ENCODE measurements around the gene FAM114A1.
"Not testable (repeated sequence)": the region's sequence is repeated elsewhere in the genome, so short reads cannot be mapped to it uniquely, and the experiment has no call there.

Gene FAM114A1

DNA sequence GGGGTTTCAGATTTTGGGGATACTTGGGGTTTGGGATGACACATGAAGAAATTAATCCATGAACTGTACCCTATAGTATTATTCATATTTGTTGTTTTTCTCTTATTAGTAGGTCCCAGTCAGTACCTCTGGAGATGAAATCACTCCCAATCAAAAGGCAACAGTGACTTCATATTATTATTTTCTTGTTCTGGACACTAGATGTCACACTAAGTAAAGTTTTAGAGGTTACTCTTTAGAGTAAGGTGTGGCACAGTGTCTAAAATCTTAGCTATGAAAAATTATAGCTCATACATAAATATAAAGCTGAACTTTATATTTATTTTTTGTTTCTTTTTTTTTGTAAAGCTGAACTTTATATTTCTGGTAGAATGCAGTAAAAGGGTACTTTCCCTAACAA is 35.1 kb downstream of the FAM114A1 start:
- DNase-seq (ENCODE audit: low read depth in 2 of 2): no peak

DNA sequence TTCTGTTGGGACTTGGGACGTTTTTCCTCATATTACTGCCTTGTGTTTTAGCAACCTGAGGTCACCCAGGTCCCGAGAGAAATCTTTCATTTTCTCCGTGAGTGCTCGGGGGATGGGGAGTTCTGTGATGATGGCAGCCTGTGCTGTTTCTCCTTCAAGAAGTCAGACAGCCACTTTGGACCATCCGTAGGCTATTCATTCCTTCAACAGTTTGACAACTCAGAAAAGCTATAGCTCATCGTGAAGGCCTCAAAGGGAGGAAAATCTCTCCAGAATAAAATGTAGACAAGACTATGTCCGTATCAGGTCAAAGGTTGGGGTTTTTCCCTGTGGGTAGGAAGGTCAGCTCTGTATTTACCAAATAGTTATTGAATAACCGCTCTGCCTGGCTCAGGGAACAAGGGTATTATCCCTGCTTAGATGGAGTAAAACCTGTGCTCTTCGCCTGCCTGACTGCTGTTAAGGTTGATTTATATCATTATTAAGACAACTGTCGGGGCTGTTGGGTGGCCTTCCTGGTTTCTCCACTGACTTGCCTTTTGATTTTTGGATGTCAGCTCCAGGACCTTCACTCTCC is 36.6 kb downstream of the FAM114A1 start:
- DNase-seq (ENCODE audit: low read depth in 2 of 2): no peak

DNA sequence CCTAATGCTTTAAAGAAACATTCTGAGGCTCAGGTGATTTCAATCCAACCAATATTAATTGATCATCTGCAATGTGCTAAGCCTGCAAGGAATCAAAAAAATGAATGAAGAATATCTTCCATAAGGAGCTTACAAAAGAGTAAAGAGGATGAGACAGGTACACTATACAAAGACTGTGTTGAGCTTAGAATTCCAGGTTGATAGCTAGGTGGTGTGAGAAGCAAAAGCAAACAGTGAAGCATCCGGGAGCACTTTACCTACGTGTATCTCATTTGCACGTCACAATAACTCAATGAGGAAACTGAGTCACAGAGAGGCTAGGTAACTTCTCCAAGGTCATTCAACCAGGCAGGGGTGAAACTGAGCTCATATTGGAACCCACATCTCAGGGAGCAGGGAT is 37.1 kb downstream of the FAM114A1 start:
- DNase-seq (ENCODE audit: low read depth in 2 of 2): no peak

DNA sequence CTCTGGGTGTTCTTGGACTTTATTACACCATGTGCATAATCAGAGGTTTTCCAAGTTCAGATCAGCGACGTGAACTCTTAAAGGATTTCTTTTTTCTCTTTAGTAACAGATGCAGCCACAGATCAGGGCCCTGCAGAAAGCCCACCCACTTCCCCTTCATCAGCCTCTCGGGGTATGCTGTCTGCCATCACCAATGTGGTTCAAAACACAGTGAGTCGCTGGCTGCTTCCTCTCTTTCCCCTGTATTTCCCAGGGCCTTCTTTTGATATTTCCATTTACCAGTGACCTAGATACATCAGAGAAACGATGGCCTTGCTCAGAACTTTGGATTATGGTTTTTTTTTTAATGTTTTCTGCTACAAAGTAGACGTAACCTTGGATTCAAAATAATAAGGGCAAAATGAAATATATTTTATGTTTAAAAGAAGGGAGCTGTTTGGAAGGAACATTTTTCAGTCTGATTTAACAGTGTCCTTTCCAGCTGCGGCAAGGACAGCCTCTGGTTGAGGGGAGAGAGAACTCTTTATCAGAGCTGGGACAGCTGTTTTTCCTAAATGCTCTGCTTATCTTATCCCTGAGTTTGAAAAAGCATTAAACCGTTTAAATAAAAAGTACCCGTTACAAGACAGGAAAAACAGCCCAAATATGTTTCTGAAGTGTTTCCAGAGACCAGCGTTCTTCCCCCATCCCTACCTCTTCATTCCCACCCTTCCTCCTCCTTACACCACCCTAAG is 38.2 kb downstream of the FAM114A1 start:
- no peak for DNase-seq (ENCODE audit: low read depth in 2 of 2)

DNA sequence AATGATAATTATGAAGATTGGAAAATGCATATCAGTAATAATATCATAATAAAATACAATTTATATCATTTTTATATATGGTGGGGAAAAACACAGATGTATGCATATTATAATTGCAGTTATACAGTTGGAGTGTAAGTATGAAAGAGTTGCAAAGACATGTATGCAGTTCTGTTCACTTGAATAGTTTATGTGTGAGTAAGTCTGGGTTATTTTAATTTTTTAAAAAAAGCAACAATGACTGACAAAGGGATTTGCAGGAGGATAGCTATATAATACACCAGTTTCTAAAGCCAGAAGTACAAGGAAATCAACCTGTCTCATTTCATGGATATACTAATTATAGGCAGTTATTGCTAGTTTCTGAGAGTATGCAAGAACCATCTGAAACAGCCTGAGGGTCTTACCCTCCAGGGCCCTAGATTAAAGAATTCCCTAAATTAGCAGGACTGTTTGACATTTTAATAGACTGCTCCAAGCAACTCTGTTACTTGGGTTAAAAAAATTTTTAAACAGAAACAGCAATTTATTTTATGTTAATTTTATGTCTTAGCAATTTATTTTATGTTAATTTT is 40.2 kb downstream of the FAM114A1 start:
- no peak for DNase-seq (ENCODE audit: low read depth in 2 of 2)

DNA sequence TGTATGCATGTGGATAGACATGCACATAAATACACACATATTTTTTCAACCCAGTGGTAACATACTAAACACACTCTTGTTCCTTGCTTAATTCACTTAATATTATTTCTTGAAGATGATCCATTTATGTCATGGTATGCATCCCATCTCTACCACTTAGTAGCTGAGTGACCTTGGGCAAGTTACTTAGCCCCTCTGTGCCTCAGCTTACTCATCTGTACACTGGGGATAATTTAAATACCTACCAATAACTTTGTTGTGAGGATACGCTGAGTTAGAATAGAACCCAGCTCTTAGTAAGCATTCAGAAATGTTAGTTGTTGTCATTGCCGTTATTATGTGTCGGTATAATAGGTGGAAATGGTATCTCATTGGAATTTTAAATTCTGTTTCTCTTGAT is 41.4 kb downstream of the FAM114A1 start:
- no peak for DNase-seq (ENCODE audit: low read depth in 2 of 2)

DNA sequence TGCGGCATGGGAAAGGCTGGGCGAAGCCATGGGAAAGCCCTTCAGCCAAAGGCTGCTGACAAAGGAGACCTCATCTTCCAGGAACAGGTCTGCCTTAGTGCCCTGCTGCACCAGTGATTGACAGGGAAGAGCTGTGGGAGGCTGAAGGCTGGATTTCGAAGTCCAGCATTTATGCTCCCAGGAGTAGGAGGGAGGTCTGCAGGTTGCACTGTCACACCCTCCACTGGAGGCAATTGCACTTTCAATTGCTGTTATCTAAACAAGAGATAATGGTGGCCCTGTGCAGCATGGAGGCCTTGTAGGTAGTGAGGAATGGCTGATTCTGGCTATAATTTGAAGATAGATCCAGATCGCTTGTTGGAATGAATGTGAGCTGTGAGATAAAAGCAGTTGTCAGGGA is 43.7 kb downstream of the FAM114A1 start:
- DNase-seq (ENCODE audit: low read depth in 2 of 2): no peak

DNA sequence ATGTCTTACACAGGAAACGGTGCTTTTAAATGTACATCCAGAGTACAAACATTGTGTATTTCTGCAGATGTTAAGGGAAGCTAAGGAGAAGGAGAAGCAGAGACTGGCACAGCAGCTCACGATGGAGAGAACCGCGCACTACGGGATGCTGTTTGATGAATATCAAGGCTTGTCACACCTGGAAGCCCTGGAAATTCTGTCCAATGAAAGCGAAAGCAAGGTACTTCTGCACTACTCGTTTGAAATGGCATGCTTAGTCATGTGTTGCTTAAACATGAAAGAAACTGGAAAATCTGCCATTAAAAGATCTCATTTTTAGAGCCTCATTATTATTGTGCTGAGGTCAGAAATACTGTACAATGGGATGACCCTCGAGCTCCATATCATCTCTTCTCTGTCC is 47.2 kb downstream of the FAM114A1 start:
- DNase-seq (ENCODE audit: low read depth in 2 of 2): no peak

DNA sequence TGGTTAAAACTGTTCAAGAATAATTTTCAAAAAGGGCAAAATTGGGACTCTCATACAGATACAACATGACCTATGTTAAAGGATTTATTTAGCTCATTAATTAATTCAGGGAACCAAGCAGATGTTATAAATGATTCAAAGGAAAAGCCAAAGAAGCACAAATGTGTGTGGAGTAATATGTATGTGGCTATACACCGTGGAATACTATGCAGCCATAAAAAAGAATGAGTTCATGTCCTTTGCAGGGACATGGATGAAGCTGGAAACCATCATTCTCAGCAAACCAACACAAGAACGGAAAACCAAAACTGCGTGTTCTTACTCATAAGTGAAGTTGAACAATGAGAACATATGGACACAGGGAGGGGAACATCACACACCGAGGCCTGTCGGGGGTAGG is 48.7 kb downstream of the FAM114A1 start:
- not testable (repeated sequence) for DNase-seq (ENCODE audit: low read depth in 2 of 2)

DNA sequence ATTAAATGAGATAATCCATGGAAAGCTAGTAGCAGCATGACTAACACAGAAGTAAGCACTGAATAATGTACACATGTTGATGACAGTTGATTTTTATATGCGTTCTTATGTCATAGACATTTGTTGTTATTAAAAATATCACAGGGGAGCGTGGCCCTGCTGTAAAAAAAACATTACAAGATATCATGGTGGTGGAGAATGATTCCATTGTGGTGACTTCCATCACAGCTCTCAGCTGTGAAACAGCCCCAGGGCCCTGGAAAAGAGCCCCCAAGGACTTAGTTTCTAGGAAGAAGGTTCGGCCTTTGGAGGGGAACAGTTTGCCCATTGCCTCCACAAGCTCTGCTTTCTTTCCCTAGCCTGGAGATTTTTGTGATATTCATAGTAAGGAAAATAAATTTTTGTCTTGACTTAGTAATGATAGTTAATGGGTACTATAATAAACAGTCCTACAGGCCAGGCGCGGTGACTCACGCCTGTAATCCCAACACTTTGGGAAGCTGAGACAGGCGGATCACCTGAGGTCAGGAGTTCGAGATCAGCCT is 49.9 kb downstream of the FAM114A1 start:
- no peak for DNase-seq (ENCODE audit: low read depth in 2 of 2)

DNA sequence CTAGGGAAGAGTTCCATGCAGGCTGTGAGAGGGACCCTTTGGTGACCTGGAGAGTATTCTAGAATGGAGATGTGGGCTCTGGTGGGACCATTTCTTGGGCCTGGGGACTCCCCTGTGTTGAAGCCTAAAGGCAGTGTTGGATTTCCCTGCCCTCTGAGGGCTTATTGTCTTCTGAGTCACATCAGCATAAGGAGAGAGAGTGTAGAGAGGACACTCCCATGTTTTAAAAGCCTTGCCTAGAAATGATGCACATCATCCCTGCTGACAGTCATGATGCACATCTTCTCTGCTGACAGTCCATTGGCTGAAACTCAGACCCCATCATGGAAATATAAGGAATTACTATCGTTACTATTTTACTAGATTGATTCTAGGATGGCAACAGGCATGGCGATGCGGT is 51.9 kb downstream of the FAM114A1 start:
- DNase-seq (ENCODE audit: low read depth in 2 of 2): no peak

DNA sequence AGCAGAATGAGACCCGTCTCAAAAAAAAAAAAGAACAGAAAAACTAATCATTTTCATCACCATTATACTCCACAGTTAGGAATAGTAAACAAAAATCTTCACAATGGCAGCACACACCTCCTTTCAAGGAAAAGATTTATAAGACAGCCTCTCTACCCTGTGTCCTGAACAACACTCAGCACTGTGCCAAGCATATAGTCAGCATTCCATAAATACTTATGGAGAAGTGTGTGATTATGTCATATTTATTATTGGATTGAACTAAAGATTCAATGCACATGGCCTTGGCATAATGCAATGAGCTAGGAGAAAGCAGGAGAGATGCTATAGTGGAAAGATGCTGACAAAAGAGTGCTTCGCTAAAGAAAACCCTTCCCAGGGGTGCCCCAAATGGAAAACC is 52.6 kb downstream of the FAM114A1 start:
- DNase-seq (ENCODE audit: low read depth in 2 of 2): no peak

DNA sequence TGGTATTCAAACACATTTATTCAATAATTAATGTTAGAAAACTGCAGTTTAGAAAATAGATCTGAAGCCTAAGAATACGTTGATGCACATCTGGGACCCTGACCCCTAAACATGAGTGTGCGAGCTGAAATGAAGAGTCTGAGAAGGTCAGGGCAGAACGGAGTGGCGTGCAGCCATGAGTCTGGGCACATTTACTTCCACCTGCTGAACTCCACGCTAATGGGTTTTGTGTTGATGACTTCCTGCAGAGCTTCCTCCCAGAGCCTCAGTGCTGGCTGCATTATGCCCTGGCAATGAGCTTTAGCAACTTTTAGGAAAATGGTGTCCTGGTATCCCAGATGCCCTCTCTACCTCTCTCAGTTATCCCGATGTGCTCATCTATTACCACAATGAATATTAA is 53.1 kb downstream of the FAM114A1 start:
- no peak for DNase-seq (ENCODE audit: low read depth in 2 of 2)

DNA sequence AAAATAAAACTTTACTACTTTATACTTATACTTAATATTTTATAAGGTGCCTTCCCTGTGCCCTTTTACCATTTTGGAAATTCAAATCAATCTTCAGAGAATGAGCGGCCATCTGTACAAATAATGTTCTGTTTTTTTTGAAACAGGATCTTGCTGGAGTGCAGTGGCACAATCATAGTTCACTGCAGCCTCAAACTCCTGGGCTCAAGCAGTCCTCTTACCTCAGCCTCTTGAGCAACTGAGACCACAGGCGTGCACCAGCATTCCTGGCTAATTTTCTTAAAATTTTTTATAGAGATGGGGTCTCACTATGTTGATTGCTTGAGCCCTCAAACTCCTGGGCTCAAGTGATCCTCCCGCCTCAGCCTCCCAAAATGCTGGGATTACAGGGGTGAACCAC is 53.5 kb downstream of the FAM114A1 start:
- DNase-seq (ENCODE audit: low read depth in 2 of 2): no peak

DNA sequence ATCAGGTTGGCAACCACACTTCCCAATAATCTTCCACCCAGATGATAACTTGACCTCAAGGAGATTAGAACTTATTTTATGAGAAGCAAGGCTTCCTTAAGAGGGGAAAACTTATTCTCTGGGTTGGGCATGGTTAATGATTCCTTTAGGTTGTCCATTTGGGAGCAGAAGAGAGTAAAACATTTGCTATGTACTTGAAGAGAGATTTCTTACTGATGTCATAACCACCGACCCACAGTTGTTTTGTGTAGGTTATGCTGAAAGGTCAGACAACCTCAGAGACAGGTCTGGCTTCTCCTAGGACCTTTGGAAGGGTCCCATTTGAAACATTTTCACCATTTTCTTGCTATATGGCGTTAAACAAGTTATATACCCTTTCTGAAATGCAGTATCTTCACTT is 56.1 kb downstream of the FAM114A1 start:
- DNase-seq (ENCODE audit: low read depth in 2 of 2): no peak

DNA sequence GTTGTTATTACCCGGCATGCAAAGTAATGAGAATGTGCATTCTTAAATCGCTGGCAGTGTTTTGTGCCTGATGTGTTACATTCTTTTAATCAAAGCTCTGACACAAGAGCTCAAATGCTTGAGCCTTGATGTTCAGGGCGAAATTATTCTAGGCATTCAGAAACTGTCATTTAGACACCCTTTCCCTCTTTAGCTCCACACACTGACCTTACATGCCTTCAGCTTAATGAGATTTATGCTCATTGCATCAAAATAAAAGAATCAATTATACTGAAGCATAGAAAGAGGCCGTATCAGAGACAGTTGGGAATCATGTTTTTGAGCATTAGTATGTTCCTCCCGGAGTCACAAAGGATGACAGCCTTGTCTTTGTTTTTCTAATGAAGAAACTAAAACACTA is 56.7 kb downstream of the FAM114A1 start:
- no peak for DNase-seq (ENCODE audit: low read depth in 2 of 2)

DNA sequence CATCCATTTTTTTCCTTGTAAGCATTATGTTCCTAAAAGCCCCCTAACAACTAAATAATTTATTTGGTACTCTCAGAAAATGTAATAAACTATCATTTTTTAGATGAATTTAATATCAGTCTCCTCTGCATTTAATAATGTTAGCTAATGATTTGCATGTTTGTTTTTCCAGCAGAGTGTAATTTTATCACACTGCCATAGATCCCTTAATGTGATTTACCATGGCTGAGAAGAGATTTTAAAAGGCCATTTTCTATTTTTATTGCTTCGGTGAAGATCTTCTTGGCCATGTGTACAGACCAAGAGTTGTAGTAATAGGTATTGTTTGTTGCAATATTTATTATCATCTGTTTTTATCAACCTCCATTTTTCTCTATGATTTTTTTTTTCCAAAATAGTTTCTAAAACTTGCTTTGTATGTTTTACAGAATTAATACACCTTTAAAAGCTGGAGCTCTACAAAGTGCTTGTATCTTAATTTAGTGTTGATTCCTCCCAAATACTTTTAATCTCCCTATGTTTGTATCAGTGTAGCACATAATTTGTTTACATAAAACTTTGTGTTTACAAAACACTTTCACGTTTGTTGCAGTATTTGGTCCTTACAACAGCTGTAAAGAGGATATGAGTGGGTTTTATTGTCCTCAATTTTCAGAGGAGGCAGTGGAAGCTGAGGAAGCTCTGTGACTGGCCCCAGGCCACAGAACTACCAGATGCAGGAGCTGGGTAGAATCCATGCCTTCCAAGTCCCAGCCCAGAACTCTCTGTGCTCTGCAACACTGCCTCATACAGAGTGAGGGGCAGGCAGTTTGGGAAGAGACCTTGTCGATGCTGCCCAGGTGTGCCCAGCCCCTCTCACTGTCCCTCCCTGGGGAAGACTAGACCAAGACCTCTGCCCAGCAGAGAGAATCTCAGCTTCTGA is 58.1 kb downstream of the FAM114A1 start:
- no peak for DNase-seq (ENCODE audit: low read depth in 2 of 2)

DNA sequence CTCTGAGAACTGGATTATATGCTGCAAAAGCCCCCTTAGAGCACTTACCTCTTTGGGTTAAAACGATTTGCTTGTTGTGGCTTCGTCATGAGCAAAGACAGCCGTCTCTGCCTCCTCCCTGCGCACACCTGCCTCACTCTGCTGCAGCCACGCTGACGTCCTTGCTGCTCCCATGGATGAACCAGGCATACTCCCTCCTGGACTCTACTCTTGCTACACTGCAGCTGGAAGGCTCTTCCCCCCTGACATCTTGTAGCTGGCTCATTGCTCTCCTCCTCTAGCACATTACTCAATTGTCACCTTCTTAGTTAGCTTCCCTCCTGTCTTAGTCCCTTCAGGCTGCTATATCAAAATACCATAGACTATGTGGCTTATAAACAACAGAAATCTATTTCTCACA is 59.3 kb downstream of the FAM114A1 start:
- DNase-seq (ENCODE audit: low read depth in 2 of 2): no peak

DNA sequence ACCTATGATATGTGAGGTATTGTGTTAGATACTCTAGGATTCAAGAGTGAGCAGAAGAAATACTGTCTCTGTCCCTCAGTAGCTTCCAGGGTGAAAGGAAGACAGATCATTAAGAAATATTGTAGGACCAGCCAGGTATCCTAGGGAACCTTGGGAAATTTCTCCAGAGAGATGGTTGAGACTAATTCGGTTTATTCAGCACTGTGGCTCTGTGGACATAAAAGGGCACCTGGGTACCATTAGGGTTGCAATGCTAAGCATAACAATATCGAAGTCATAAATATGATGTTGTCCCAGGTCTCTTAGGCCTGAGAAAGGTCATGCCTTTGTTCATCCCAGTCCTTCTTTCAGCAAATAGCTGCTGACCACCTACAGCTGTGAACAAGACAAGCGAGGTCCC is 61.0 kb downstream of the FAM114A1 start:
- no peak for DNase-seq (ENCODE audit: low read depth in 2 of 2)

DNA sequence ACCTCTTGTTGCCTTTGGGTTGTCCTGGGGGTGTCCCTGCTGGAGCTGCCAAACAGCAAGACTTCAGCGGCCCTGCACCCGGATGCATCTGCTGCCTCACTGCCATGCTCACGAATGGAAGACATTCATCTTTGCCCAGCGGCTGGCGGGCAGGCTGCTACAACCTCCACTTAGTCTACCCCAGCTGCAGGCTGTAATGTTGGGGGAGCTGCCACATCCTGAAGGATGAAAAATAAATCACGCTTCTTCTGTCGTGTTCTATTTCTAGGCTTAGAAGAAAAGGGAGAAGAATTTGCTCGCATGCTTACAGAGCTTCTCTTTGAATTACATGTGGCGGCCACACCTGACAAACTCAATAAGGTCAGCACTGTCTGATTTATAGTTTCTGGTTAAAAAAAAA is 61.4 kb downstream of the FAM114A1 start:
- no peak for DNase-seq (ENCODE audit: low read depth in 2 of 2)

DNA sequence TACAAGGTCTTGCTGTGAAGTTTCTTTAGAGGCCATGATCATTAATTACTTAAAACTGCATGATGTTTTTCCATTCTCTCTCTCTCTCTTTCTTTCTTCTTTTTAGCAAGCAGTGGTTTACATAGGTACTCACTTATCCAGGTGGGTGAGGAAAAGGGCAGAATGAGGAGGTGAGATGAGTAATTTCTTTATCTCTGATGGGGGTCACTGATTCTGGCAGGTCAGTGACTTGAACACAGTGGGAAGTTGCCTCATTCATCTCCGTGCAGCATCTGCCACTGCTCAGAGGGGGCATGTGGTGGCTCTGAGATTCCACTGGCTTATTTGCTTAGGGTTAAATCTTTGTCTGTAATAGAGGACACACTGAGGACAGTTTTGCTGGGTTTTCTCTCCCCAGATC is 62.6 kb downstream of the FAM114A1 start:
- DNase-seq (ENCODE audit: low read depth in 2 of 2): no peak

DNA sequence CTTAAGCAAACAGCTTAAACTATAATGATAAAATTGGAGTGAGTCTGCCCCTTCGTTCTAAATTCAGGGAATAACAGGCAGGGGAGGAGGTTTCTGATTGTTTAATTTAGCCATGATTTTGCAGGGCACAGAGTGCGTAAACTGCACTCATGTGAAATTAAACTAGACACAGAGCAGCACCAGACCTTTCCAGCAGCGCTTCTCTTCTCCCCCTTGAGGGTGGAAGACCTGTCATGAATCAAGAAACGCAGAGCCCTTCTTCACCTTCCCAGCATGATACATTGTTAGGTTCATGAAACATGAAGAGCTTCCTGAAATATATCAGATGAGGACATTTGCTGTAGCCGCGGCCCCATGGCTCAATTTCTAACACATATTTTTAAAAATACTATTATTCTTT is 63.1 kb downstream of the FAM114A1 start:
- DNase-seq (ENCODE audit: low read depth in 2 of 2): no peak

Data from stimulated activated CD8-positive, alpha-beta memory T cell treated with anti-CD3 and anti-CD28 coated beads, Interleukin-15, amount 100 ng/mL, for 48 hours (primary cell).